AG04450 (cell line): ENCODE measurements around the gene RAX. TPM values are rescaled to one million over a fixed set of nuclear protein-coding genes. Genes with fewer than 3 reads are reported as not detected.
"Not testable (repeated sequence)": the region's sequence is repeated elsewhere in the genome, so short reads cannot be mapped to it uniquely, and the experiment has no call there.

ENCODE experiments used
- CTCF ChIA-PET: fragments of 300-600, 350-600 bp; formaldehyde crosslinking; extraction: SDS; loops from one replicate; lab custom pipeline; 2022; ENCODE audit warnings: antibody characterized with exemption, inconsistent platforms; lab: Charles Lee
- POLR2A ChIA-PET: fragments of 350-600 bp; formaldehyde crosslinking; extraction: SDS; loops from one replicate; lab custom pipeline; 2021; ENCODE audit warnings: antibody characterized with exemption, inconsistent platforms; lab: Yijun Ruan, JAX
- DNase-seq: peaks from one replicate; pipeline ENCODE4 v3.0.0-alpha.2; 2011; ENCODE audit warnings: low read depth, low spot score
- H3K27ac ChIP-seq: one replicate; pipeline ENCODE4 v1.5.1; 2012; ENCODE audit warnings: low read depth, low read length, control low read depth
- H3K27me3 ChIP-seq: one replicate; pipeline ENCODE4 v1.6.0; 2012; ENCODE audit warnings: low read length; ENCODE audit not compliant: control insufficient read depth, insufficient read depth
- H3K4me3 ChIP-seq: 2 replicates; pipeline ENCODE4 v1.5.1; 2011; ENCODE audit warnings: mild to moderate bottlenecking, low read depth, low read length, control low read depth
- H3K9me3 ChIP-seq: 2 replicates; pipeline ENCODE4 v1.5.1; 2012; ENCODE audit warnings: low read length; ENCODE audit not compliant: control insufficient read depth, insufficient read depth
- polyA plus RNA-seq: library from polyadenylated mRNA; depleted of rRNA; stranded (reverse); fragments of >200 nt; gene quantifications from 2 replicates; pipeline ENCODE4 v1.2.3, GENCODE V29; 2011
- TF ChIP-seq, protein P1 (sequence below): IDR thresholded peaks from 2 replicates; pipeline ENCODE4 v1.5.1; 2011; ENCODE audit warnings: low read depth, low read length, control low read depth, inconsistent platforms

RAX gene
- polyA plus RNA-seq, 1 experiment: not detected

- TF ChIP-seq, protein P1, sequence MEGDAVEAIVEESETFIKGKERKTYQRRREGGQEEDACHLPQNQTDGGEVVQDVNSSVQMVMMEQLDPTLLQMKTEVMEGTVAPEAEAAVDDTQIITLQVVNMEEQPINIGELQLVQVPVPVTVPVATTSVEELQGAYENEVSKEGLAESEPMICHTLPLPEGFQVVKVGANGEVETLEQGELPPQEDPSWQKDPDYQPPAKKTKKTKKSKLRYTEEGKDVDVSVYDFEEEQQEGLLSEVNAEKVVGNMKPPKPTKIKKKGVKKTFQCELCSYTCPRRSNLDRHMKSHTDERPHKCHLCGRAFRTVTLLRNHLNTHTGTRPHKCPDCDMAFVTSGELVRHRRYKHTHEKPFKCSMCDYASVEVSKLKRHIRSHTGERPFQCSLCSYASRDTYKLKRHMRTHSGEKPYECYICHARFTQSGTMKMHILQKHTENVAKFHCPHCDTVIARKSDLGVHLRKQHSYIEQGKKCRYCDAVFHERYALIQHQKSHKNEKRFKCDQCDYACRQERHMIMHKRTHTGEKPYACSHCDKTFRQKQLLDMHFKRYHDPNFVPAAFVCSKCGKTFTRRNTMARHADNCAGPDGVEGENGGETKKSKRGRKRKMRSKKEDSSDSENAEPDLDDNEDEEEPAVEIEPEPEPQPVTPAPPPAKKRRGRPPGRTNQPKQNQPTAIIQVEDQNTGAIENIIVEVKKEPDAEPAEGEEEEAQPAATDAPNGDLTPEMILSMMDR: no peak
- Histone ChIP-seq H3K27me3 (peaks cover 62% of the 10 kb centered on the region), H3K4me3 (no peak overlapping the region), H3K9me3 (peaks cover 8% of the 10 kb centered on the region; the same call in 1 of the 2 replicates), H3K27ac (no peak overlapping the region)
- ChIA-PET CTCF (interaction anchor here (0.6 to 1.4 kb wide), 4 partner anchors 15 to 155 kb away, joined by 3 to 8 read pairs (median 4); no protein-coding TSS in a partner anchor), POLR2A (no interaction called here)
- no peak for DNase-seq
Observed at GRCh38 chr18:59263661-59264060, 9.6 kb downstream of the RAX start.

GRCh38 chr18:59262243-59262642, 11.0 kb downstream of the RAX start:
- DNase-seq, H3K9me3 ChIP-seq, CTCF ChIA-PET, POLR2A ChIA-PET, H3K4me3 ChIP-seq, H3K27ac ChIP-seq: not testable (repeated sequence)
- peaks cover 48% of the 10 kb centered on the region for H3K27me3 ChIP-seq

DNA sequence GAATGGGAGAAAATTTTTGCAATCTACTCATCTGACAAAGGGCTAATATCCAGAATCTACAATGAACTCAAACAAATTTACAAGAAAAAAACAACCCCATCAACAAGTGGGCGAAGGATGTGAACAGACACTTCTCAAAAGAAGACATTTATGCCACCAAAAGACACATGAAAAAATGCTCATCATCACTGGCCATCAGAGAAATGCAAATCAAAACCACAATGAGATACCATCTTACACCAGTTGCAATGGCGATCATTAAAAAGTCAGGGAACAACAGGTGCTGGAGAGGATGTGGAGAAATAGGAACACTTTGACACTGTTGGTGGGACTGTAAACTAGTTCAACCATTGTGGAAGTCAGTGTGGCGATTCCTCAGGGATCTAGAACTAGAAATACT, 11.4 kb downstream of the RAX start:
- H3K27ac ChIP-seq, H3K9me3 ChIP-seq, POLR2A ChIA-PET, DNase-seq, CTCF ChIA-PET, H3K4me3 ChIP-seq: not testable (repeated sequence)
- H3K27me3 ChIP-seq: peaks cover 44% of the 10 kb centered on the region

DNA sequence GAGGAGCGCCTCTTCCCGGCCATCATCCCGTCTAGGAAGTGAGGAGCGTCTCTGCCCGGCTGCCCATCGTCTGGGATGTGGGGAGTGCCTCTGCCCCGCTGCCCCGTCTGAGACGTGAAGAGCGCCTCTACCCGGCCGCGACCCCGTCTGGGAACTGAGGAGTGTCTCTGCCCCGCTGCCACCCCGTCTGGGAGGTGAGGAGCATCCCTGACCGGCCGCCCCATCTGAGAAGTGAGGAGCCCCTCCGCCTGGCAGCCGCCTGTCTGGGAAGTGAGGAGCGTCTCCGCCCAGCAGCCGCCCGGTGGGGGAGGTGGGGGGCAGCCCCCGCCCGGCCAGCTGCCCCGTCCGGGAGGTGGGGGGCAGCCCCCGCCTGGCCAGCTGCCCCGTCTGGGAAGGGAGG, 17.8 kb downstream of the RAX start:
- H3K27me3 ChIP-seq, CTCF ChIA-PET, H3K4me3 ChIP-seq, H3K9me3 ChIP-seq, DNase-seq, POLR2A ChIA-PET, H3K27ac ChIP-seq: not testable (repeated sequence)

GRCh38 chr18:59249199-59249774, 24.0 kb downstream of the RAX start:
- ChIA-PET POLR2A (interaction anchor here (0.8 kb wide), 1 partner anchor 110 kb away, joined by 5 read pairs; the partner anchor contains the start of gene LMAN1), CTCF (interaction anchor here (0.6 to 5.3 kb wide), 47 partner anchors 9 to 1300 kb away, joined by 3 to 189 read pairs (median 4); partner anchors contain the start of gene CCBE1)
- Histone ChIP-seq H3K27ac (no peak overlapping the region), H3K27me3 (peaks cover 13% of the 10 kb centered on the region), H3K4me3 (no peak overlapping the region), H3K9me3 (no peaks in the 10 kb centered on the region)
- peak; percentile 65 for DNase-seq
- TF ChIP-seq, protein P1: peak; percentile 88

DNA sequence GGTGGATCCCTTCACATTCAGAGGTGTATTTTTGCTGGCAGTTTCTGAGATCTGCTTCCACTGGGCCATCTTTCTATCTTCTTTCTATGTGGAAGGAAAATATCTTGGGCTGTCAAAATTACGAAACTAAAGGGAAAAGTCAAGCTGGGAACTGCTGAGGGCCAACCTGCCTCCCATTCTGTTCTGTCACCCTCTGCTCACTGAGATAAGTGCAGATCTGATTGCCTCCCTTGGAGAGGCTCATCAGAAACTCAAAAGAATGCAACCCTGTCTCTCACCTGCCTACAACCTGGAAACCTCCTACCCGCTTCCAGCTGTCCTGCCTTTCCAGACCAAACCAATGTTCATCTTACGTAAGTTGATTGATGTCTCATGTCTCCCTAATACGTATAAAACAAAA, 26.5 kb downstream of the RAX start:
- H3K27ac ChIP-seq: no peak overlapping the region
- no peak overlapping the region for H3K4me3 ChIP-seq
- TF ChIP-seq, protein P1: no peak
- DNase-seq: no peak
- no peaks in the 10 kb centered on the region for H3K9me3 ChIP-seq
- CTCF ChIA-PET: interaction anchor here (5.3 kb wide), 1 partner anchor 154 kb away, joined by 189 read pairs; no protein-coding TSS in a partner anchor
- POLR2A ChIA-PET: no interaction called here
- H3K27me3 ChIP-seq: peaks cover 10% of the 10 kb centered on the region
